Progenitor cell of endocrine pancreas (in vitro differentiated cells): Measurements from ENCODE around the gene GXYLT2. TPM values are rescaled to one million over a fixed set of nuclear protein-coding genes. Genes with fewer than 3 reads are reported as not detected.

Experiments
- DNase-seq: peaks from one replicate; pipeline ENCODE4 v3.0.0; 2021; ENCODE audit warnings: low spot score; ENCODE audit not compliant: unreplicated experiment
- H3K27ac Mint-ChIP-seq: 2 replicates; pipeline ENCODE4 v1.8.0; 2021; ENCODE audit warnings: mild to moderate bottlenecking, moderate library complexity, mixed read lengths
- H3K27me3 Mint-ChIP-seq: 2 replicates; pipeline ENCODE4 v1.8.0; 2021; ENCODE audit warnings: mixed read lengths
- H3K36me3 Mint-ChIP-seq: 2 replicates; pipeline ENCODE4 v1.8.0; 2022; ENCODE audit warnings: mixed read lengths; ENCODE audit not compliant: insufficient read depth
- H3K4me1 Mint-ChIP-seq: 2 replicates; pipeline ENCODE4 v1.8.0; 2021; ENCODE audit warnings: low read depth, mixed read lengths
- H3K4me3 Mint-ChIP-seq: 2 replicates; pipeline ENCODE4 v1.8.0; 2021; ENCODE audit warnings: low read depth, mild to moderate bottlenecking, moderate library complexity, mixed read lengths
- H3K9me3 Mint-ChIP-seq: 2 replicates; pipeline ENCODE4 v1.8.0; 2021; ENCODE audit warnings: low read depth, mixed read lengths
- total RNA-seq: library from RNA; stranded (reverse); gene quantifications from 2 replicates; pipeline ENCODE4 v1.2.1, GENCODE V29; 2021
- TF ChIP-seq, protein P1 (sequence below): fragments of 200-600 bp; sonication (generic); IDR thresholded peaks from one replicate; pipeline ENCODE4 v1.5.0; 2021; ENCODE audit warnings: antibody characterized with exemption, mild to moderate bottlenecking; ENCODE audit not compliant: unreplicated experiment

The GXYLT2 gene
- total RNA-seq, 1 donor from 2014 or later, result 6.0 TPM

- Mint-ChIP-seq H3K4me1 (peaks cover 28% of the 10 kb centered on the region), H3K9me3 (no peaks in the 10 kb centered on the region), H3K27me3 (no peaks in the 10 kb centered on the region), H3K36me3 (no peaks in the 10 kb centered on the region), H3K27ac (no peak overlapping the region), H3K4me3 (no peak overlapping the region)
- no peak for DNase-seq
- TF ChIP-seq, protein P1, sequence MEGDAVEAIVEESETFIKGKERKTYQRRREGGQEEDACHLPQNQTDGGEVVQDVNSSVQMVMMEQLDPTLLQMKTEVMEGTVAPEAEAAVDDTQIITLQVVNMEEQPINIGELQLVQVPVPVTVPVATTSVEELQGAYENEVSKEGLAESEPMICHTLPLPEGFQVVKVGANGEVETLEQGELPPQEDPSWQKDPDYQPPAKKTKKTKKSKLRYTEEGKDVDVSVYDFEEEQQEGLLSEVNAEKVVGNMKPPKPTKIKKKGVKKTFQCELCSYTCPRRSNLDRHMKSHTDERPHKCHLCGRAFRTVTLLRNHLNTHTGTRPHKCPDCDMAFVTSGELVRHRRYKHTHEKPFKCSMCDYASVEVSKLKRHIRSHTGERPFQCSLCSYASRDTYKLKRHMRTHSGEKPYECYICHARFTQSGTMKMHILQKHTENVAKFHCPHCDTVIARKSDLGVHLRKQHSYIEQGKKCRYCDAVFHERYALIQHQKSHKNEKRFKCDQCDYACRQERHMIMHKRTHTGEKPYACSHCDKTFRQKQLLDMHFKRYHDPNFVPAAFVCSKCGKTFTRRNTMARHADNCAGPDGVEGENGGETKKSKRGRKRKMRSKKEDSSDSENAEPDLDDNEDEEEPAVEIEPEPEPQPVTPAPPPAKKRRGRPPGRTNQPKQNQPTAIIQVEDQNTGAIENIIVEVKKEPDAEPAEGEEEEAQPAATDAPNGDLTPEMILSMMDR, result no peak
Observed at GRCh38 chr3:72968266-72968664, 80.4 kb downstream of the GXYLT2 start.

GRCh38 chr3:72969766-72970165 is 81.9 kb downstream of the GXYLT2 start:
- Mint-ChIP-seq H3K27me3 (no peaks in the 10 kb centered on the region), H3K36me3 (no peaks in the 10 kb centered on the region), H3K9me3 (no peaks in the 10 kb centered on the region), H3K4me1 (peaks cover 31% of the 10 kb centered on the region), H3K4me3 (no peak overlapping the region), H3K27ac (no peak overlapping the region)
- no peak for DNase-seq
- TF ChIP-seq, protein P1, result no peak

DNA sequence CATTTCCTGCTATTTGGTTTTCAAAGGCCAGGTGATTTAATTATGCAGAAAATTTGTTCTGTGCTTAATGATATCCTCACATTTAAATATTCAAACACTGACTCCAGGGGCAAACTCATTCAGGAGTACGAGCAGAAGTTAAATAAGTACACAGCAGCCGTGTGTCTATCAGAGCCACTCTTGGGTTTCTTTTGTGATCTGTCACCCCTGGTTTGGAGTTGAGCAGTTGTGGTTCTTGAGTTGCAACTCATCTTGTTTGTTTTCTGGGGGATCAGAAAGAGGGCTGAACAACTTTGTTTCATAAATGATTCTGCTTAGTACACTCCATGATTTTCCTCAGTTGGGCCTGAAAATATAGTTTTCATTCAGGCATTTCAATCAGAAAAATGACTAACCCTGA is 83.1 kb downstream of the GXYLT2 start:
- Mint-ChIP-seq H3K27ac (no peak overlapping the region), H3K27me3 (no peaks in the 10 kb centered on the region), H3K36me3 (no peaks in the 10 kb centered on the region), H3K4me3 (no peak overlapping the region), H3K9me3 (no peaks in the 10 kb centered on the region), H3K4me1 (peaks cover 30% of the 10 kb centered on the region)
- TF ChIP-seq, protein P1, result no peak
- DNase-seq, result no peak

- Mint-ChIP-seq H3K27ac (peak overlapping the region; percentile 92), H3K4me3 (no peak overlapping the region), H3K4me1 (peaks cover 31% of the 10 kb centered on the region), H3K9me3 (no peaks in the 10 kb centered on the region), H3K36me3 (no peaks in the 10 kb centered on the region), H3K27me3 (no peaks in the 10 kb centered on the region)
- TF ChIP-seq, protein P1, result no peak
- DNase-seq, result no peak
Observed at GRCh38 chr3:72972706-72973030, 84.8 kb downstream of the GXYLT2 start.

DNA sequence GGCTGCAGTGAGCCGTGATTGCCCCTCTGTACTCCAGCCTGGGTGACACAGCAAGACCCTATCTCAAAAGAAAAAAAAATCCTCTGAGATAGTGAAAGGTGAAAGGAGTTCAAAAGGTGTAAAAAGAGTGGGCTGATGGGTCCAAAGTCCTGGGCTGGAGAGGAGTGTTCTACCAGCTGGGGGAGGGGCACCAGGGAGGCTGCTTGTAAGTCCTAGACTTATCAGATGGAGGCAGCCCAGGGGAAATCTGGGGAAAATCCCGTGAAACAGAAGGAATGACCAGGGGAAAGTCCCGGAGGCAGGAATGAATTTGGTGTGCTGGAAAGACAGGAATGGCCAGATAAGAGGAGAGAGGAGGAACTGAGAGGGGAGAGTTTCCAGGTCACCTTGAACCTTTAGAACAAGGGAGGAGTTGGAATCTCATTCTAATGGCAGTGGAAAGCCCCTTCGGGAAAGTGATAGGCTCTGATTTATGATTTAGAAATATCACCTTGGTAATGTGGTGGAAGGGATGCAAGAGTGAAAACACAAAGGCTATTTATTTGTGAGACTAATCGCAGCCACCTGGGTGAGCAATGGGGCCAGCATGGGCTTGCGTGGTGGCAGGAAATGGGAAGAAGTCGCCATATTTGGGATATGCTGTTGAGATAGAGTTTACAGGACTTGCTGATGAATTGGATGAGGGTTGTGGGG is 85.3 kb downstream of the GXYLT2 start:
- TF ChIP-seq, protein P1, result no peak
- no peaks in the 10 kb centered on the region for H3K36me3 Mint-ChIP-seq
- no peaks in the 10 kb centered on the region for H3K9me3 Mint-ChIP-seq
- H3K27me3 Mint-ChIP-seq, result no peaks in the 10 kb centered on the region
- H3K27ac Mint-ChIP-seq, result peak overlapping the region; percentile 92
- peak overlapping the region; percentile 45 for H3K4me3 Mint-ChIP-seq
- no peak for DNase-seq
- H3K4me1 Mint-ChIP-seq, result peaks cover 31% of the 10 kb centered on the region
